ENCODE measurements around the gene LENG8.

GRCh38 chr19:54444737-54445136 lies 4.3 kb upstream of the LENG8 start:
- TF ChIP-seq, protein P1, sequence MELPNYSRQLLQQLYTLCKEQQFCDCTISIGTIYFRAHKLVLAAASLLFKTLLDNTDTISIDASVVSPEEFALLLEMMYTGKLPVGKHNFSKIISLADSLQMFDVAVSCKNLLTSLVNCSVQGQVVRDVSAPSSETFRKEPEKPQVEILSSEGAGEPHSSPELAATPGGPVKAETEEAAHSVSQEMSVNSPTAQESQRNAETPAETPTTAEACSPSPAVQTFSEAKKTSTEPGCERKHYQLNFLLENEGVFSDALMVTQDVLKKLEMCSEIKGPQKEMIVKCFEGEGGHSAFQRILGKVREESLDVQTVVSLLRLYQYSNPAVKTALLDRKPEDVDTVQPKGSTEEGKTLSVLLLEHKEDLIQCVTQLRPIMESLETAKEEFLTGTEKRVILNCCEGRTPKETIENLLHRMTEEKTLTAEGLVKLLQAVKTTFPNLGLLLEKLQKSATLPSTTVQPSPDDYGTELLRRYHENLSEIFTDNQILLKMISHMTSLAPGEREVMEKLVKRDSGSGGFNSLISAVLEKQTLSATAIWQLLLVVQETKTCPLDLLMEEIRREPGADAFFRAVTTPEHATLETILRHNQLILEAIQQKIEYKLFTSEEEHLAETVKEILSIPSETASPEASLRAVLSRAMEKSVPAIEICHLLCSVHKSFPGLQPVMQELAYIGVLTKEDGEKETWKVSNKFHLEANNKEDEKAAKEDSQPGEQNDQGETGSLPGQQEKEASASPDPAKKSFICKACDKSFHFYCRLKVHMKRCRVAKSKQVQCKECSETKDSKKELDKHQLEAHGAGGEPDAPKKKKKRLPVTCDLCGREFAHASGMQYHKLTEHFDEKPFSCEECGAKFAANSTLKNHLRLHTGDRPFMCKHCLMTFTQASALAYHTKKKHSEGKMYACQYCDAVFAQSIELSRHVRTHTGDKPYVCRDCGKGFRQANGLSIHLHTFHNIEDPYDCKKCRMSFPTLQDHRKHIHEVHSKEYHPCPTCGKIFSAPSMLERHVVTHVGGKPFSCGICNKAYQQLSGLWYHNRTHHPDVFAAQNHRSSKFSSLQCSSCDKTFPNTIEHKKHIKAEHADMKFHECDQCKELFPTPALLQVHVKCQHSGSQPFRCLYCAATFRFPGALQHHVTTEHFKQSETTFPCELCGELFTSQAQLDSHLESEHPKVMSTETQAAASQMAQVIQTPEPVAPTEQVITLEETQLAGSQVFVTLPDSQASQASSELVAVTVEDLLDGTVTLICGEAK (IDR thresholded peaks at IDR 0.05), result no peak
- TF ChIP-seq, protein P1 (CRISPR knock-in tag; IDR thresholded peaks at IDR 0.05), result no peak
- TF ChIP-seq CTCF (CRISPR knock-in tag; IDR thresholded peaks at IDR 0.05), result no peak
- TF ChIP-seq EP300 (IDR thresholded peaks at IDR 0.05; ENCODE audit: low read depth in 2 of 2, low read length in 2 of 2), result no peak
- TF ChIP-seq EP300 (CRISPR knock-in tag; IDR thresholded peaks at IDR 0.05; ENCODE audit: borderline replicate concordance), result no peak
- no peak for TF ChIP-seq ZNF256 (CRISPR knock-in tag; conservative IDR thresholded peaks at IDR 0.05)
- no peak for TF ChIP-seq HNF1B (CRISPR knock-in tag; IDR thresholded peaks at IDR 0.05)
- no peak for TF ChIP-seq SOX5 (CRISPR knock-in tag; IDR thresholded peaks at IDR 0.05; ENCODE audit: borderline replicate concordance)
- no peak for TF ChIP-seq ZNF441 (CRISPR knock-in tag; IDR thresholded peaks at IDR 0.05; ENCODE audit: borderline replicate concordance)
- no peak for TF ChIP-seq ZNF274 (CRISPR knock-in tag; IDR thresholded peaks at IDR 0.05)
- TF ChIP-seq, protein P2, sequence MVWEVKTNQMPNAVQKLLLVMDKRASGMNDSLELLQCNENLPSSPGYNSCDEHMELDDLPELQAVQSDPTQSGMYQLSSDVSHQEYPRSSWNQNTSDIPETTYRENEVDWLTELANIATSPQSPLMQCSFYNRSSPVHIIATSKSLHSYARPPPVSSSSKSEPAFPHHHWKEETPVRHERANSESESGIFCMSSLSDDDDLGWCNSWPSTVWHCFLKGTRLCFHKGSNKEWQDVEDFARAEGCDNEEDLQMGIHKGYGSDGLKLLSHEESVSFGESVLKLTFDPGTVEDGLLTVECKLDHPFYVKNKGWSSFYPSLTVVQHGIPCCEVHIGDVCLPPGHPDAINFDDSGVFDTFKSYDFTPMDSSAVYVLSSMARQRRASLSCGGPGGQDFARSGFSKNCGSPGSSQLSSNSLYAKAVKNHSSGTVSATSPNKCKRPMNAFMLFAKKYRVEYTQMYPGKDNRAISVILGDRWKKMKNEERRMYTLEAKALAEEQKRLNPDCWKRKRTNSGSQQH (CRISPR knock-in tag; IDR thresholded peaks at IDR 0.05; ENCODE audit: low read depth), result no peak
- TF ChIP-seq BRD4 (CRISPR knock-in tag; IDR thresholded peaks at IDR 0.05), result no peak
- no peak for TF ChIP-seq ZNF10 (CRISPR knock-in tag; IDR thresholded peaks at IDR 0.05; ENCODE audit: borderline replicate concordance, low read depth)
- TF ChIP-seq TP53 (CRISPR knock-in tag; conservative IDR thresholded peaks at IDR 0.05), result no peak
- no peak for TF ChIP-seq NFE2L2 (IDR thresholded peaks at IDR 0.05; ENCODE audit: low read length)

Measured in HepG2 (cell line).